CD1c-positive myeloid dendritic cell (primary cell): ENCODE measurements around the gene SLC29A3.
"Not testable (repeated sequence)": the region's sequence is repeated elsewhere in the genome, so short reads cannot be mapped to it uniquely, and the experiment has no call there.

Source experiments
- DNase-seq: peaks from one replicate; pipeline ENCODE4 v3.0.0-alpha.2; 2016; ENCODE audit errors: extremely low spot score

Gene SLC29A3

GRCh38 chr10:71319042-71319799, at the start of gene SLC29A3:
Gene SLC29A3, plus strand, starts transcription at chr10:71319259. Its CDS starts 51 bp downstream, at chr10:71319310.
- DNase-seq = peak; percentile 94

- no peak for DNase-seq
These were observed 49.5 kb upstream of the SLC29A3 start for GRCh38 chr10:71269301-71270288.

GRCh38 chr10:71270301-71271220, 48.5 kb upstream of the SLC29A3 start:
- DNase-seq = peak; percentile 66

- DNase-seq = no peak
These were observed 47.4 kb upstream of the SLC29A3 start for GRCh38 chr10:71271662-71272055.

DNA sequence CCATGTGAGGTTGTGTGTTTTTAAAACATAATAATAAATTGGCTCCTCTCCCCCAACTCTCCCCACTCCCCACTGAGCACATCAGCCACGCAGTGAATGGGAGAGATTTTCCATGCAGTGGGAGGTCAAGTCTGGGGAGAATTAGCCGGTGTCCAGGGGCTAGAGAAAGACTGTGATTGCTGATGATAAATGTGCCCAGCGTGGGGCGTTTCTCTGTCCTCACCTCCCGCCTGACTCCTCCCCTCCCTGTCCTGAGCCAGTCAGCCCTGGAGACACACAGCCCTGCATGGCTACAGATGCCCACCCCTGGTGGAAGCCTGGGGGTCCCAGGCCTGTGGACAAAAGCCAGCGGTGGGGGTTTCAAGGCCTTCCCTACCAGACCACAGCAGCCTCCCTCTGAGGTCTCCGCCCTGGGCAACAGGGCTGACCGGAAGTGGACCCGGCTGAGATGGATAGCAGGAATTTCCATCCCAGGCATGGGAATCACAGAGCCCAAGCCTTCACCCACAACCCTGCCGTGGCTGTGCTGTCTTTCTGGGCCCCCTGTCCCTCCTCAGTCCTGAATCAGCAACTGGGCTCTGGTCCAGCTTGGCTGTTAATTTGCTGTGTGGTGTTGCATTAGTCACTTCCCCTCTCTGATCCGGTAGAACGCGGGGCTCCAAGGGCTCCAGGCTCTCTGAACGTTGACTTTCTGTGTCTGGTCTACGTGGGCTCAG, 46.8 kb upstream of the SLC29A3 start:
- DNase-seq = peak; percentile 27

- DNase-seq = not testable (repeated sequence)
These were observed 46.1 kb upstream of the SLC29A3 start for GRCh38 chr10:71272974-71273373.

DNA sequence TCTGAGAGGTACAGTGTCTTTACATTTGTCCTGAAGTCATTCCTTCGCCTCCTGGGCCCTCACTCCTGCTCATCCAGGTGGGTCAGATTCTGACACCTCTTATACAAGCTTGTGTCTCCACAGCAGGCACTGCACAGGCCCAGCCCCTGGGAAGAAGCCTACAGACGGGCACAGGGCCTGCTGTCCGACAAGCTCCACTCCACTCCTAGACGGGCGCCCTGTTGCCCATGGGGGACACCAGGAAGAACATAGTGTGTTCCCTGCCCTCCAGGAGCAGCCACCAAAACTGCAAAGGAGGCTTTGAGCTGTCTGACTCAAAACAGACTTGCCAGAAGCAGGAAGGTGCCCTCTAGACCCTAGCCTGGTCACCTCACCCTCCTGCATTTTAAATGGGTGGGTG, 45.6 kb upstream of the SLC29A3 start:
- DNase-seq = no peak

- no peak for DNase-seq
These were observed 43.9 kb upstream of the SLC29A3 start for GRCh38 chr10:71274901-71275796.

DNA sequence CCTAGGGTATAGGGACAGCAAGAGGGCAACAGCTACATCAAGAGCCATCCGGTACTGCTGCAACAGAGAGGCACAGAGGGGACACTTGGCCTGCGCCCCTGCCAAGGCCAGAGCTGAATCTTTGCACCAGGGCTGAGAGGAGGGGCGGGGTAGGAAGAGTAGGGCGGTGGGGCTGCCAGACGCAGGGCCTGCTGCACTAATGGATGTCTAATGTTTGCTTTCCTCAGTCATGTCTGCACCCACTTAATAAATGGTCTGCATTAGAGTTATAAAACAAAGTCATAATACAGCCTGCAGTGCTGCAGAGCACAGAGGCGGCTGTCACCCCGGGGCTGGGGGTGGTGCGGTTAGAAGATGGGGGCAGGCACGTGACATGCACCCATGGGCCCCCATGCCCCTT, 42.2 kb upstream of the SLC29A3 start:
- DNase-seq = no peak

GRCh38 chr10:71277914-71278665, 41.0 kb upstream of the SLC29A3 start:
- no peak for DNase-seq

DNA sequence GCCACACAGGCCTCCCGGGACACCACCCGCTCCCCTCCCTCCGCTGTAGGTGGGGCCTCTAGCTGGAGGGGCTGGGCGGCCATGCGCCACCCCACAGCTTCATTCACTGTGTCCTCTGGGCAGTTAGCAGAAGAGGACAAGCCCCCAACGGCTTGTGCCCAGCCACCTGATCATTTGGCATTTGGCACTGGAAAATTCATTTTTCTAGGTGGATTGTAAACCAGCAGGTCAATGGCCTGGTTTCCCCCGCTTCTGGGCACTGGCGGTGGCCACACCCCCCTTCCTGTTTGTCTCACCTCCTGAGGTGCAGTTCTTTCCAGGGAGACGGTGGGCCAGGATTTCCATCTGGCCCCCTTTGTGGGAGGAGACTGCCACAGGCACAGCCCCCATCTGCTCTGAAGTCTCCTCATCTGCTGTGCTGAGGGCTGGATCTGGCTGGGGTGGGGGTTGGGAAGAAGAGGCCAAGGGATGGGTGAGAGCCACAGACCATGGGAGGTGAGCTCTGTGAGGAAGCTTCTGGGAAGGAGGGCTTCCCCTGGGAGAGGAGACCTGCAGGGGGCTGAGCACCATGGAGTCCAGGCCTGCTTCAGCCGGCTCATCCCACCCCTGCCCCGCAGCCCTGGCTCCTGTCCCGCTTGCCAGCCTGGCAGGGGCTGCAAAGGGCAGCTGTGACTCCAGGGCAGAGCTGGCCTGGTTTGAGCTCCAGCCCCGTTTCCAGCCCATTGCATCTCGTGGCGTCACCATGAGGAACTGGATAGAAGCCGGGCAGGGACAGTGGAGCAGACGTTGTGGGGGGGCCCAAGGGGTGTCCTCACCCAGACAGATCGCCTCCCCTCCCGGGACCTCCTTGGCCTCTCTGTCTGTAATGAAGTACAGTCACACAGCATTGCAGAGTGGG, 40.1 kb upstream of the SLC29A3 start:
- DNase-seq = no peak

- DNase-seq = no peak
These were observed 39.4 kb upstream of the SLC29A3 start for GRCh38 chr10:71279590-71280170.

- DNase-seq = no peak
These were observed 38.8 kb upstream of the SLC29A3 start for GRCh38 chr10:71280216-71280615.

GRCh38 chr10:71280825-71281224, 38.2 kb upstream of the SLC29A3 start:
- DNase-seq = no peak

DNA sequence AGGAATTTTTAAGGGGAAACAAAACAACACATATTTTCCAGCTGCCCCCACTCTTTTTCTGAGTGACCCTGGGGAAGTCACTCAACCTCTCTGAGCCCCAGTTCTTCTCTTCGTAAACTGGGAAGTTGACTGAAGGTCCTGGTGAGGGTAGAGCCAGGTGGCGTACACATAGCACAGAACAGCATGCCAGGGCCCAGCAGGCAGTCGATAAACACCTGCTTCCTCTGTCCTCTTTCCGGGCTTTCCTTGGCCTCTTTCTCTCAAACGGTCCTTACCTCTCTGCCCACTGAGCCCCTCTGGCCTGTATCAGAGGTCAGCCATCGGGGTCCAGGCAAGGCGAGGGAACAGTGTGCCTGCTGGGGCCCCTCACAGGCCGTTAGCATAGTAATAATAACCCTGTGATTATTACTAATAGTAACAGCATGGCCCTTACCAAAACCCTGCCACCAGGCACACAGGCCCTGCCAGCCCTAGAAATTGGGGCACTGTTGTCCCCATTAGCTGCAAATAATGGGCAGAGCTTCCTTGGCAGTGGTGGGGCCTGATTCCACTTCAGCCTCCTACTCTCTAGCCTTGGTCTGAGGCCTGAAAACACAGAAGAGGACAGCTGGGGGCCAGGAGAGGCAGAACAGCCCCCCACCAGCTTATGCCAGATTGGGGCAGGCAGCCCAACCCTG, 37.3 kb upstream of the SLC29A3 start:
- no peak for DNase-seq

DNA sequence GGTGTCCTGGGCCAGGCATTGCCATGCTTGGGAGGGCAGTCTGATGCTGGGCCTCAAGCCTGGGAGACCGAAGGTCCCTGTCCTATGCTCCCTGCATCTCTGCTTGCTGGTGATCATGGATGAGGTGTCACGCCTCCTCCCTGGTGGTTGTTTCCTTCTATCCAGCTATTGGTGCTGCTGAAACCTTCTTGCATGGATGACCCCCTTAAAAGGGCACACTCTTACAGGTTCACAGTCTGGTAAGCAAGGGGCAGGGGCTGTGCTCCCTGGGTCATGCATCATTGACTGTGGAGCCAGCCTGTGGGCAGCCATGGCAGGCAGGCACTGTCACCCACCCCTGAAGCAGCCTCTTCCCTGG, 36.8 kb upstream of the SLC29A3 start:
- DNase-seq = no peak

- no peak for DNase-seq
These were observed 35.6 kb upstream of the SLC29A3 start for GRCh38 chr10:71283410-71283809.
